HepG2 (cell line): Measurements from ENCODE around the gene ANKRD27. TPM values are rescaled to one million over a fixed set of nuclear protein-coding genes. Genes with fewer than 3 reads are reported as not detected.

Experiments used
- CCAR2 ChIP-seq: fragments of 200-400 bp; formaldehyde crosslinking; optimal IDR thresholded peaks from 2 replicates; pipeline ENCODE3; 2018; ENCODE audit warnings: low read depth, mild to moderate bottlenecking, low read length, moderate library complexity
- NFRKB ChIP-seq: fragments of 450-650 bp; IDR thresholded peaks from 2 replicates; pipeline ENCODE4 v1.6.1; 2017
- REL ChIP-seq: sonication (generic); formaldehyde crosslinking; conservative IDR thresholded peaks from 2 replicates; pipeline ENCODE4 v1.8.0; 2022; ENCODE audit warnings: mild to moderate bottlenecking, missing genetic modification reagents, moderate library complexity
- RFX1 ChIP-seq: fragments of 450-650 bp; IDR thresholded peaks from 2 replicates; pipeline ENCODE4 v1.6.1; 2017
- ZNF232 ChIP-seq: sonication (generic); formaldehyde crosslinking; IDR thresholded peaks from 2 replicates; pipeline ENCODE4 v1.4.0; 2020; ENCODE audit warnings: missing genetic modification reagents, borderline replicate concordance
- ZNF337 ChIP-seq: sonication (generic); formaldehyde crosslinking; IDR thresholded peaks from 2 replicates; pipeline ENCODE4 v1.5.1; 2020; ENCODE audit warnings: missing genetic modification reagents, low read depth, mild to moderate bottlenecking, borderline replicate concordance
- ZNF543 ChIP-seq: sonication (generic); formaldehyde crosslinking; IDR thresholded peaks from 2 replicates; pipeline ENCODE4 v1.4.0; 2020; ENCODE audit warnings: mild to moderate bottlenecking, missing genetic modification reagents
- polyA plus RNA-seq, 8 experiments: library from polyadenylated mRNA; depleted of rRNA in 3 of 8; stranded (reverse) in 7 of 8; unstranded in 1 of 8; fragments of >200 nt; fragmentation: Illumina TruSeq in 4 of 8; extraction: Trizol in 4 of 8; gene quantifications; 2 replicates each; pipeline versions ENCODE4 v1.2.1 to v1.2.3, GENCODE V29; 2011 to 2016; ENCODE audit warnings: low read depth in 4 of 8, missing spikeins in 1 of 8, mixed read lengths in 1 of 8; ENCODE audit not compliant: insufficient read depth in 1 of 8
- total RNA-seq, 5 experiments: library from RNA; depleted of rRNA; stranded (reverse); fragments of >200 nt; fragmentation: Illumina TruSeq; extraction: Trizol; gene quantifications; 2 replicates each; pipeline ENCODE4 v1.2.3, GENCODE V29; 2016; ENCODE audit warnings: low read depth in 1 of 5
- TF ChIP-seq, protein P1 (sequence below): IDR thresholded peaks from 2 replicates; pipeline ENCODE4 v1.6.1; 2016; ENCODE audit warnings: low read depth, missing genetic modification reagents, missing compliant biosample characterization
- TF ChIP-seq, protein P2 (sequence below): IDR thresholded peaks from 2 replicates; pipeline ENCODE4 v1.6.1; 2016; ENCODE audit warnings: mild to moderate bottlenecking
- TF ChIP-seq, protein P3 (sequence below), 2 experiments: sonication (generic) in 1 of 2; formaldehyde crosslinking in 1 of 2; IDR thresholded peaks; 2 replicates each; pipeline versions ENCODE4 v1.6.1 to v1.9.0; 2014 to 2022; ENCODE audit warnings: antibody characterized with exemption in 1 of 2, borderline replicate concordance in 1 of 2, inconsistent platforms in 1 of 2, low read depth in 1 of 2, missing genetic modification reagents in 1 of 2
- TF ChIP-seq, protein P4 (sequence below): sonication (generic); formaldehyde crosslinking; IDR thresholded peaks from 2 replicates; pipeline ENCODE4 v1.5.1; 2020; ENCODE audit warnings: missing genetic modification reagents, mild to moderate bottlenecking, borderline replicate concordance

ANKRD27 gene
- total and polyA plus RNA-seq, 2 of the 13 experiments (the other 11 are each of a cell fraction or from before 2014, with no cell fraction given) = 22.2 to 23.7 TPM

DNA sequence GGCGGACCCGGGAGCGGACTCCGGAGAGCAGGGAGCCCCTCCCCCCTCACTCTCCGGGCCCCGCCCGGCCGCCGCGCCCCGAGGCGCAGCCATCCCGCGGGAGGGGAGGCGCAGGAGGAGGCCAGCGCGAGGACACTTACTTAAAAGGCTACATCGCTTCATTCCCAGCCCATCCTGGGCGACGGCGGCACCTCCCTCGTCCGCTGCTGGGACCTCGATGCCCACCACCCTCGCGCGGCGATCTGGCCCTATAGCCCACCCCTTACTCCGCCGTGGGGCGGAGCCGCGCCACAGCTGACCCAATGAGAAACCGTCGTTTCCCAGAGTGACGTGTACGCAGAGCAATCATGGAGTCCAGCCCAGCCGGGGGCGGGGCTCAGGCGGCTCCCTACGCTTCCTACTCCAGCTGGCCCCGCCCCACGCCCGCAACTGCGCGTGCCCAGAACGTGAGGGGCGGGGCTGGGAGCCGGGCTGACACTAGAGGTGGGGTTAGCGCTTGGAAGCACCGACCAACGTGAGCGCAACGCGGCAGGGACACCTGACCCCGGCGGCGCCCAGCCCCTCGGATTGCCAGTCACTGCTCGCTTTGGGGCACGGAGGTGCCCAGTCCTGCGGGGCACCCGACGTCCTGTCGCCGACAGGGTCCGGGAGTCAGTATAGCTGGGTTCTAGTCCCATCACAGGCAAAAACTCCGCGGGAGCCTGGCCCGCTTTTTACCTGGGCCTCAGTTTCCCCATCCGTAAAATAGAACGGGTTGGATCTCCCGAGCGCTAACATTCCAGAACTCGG is at the start of gene ANKRD27 (continued):
- TF ChIP-seq, protein P1, sequence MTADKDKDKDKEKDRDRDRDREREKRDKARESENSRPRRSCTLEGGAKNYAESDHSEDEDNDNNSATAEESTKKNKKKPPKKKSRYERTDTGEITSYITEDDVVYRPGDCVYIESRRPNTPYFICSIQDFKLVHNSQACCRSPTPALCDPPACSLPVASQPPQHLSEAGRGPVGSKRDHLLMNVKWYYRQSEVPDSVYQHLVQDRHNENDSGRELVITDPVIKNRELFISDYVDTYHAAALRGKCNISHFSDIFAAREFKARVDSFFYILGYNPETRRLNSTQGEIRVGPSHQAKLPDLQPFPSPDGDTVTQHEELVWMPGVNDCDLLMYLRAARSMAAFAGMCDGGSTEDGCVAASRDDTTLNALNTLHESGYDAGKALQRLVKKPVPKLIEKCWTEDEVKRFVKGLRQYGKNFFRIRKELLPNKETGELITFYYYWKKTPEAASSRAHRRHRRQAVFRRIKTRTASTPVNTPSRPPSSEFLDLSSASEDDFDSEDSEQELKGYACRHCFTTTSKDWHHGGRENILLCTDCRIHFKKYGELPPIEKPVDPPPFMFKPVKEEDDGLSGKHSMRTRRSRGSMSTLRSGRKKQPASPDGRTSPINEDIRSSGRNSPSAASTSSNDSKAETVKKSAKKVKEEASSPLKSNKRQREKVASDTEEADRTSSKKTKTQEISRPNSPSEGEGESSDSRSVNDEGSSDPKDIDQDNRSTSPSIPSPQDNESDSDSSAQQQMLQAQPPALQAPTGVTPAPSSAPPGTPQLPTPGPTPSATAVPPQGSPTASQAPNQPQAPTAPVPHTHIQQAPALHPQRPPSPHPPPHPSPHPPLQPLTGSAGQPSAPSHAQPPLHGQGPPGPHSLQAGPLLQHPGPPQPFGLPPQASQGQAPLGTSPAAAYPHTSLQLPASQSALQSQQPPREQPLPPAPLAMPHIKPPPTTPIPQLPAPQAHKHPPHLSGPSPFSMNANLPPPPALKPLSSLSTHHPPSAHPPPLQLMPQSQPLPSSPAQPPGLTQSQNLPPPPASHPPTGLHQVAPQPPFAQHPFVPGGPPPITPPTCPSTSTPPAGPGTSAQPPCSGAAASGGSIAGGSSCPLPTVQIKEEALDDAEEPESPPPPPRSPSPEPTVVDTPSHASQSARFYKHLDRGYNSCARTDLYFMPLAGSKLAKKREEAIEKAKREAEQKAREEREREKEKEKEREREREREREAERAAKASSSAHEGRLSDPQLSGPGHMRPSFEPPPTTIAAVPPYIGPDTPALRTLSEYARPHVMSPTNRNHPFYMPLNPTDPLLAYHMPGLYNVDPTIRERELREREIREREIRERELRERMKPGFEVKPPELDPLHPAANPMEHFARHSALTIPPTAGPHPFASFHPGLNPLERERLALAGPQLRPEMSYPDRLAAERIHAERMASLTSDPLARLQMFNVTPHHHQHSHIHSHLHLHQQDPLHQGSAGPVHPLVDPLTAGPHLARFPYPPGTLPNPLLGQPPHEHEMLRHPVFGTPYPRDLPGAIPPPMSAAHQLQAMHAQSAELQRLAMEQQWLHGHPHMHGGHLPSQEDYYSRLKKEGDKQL = no peak
- TF ChIP-seq, protein P2, sequence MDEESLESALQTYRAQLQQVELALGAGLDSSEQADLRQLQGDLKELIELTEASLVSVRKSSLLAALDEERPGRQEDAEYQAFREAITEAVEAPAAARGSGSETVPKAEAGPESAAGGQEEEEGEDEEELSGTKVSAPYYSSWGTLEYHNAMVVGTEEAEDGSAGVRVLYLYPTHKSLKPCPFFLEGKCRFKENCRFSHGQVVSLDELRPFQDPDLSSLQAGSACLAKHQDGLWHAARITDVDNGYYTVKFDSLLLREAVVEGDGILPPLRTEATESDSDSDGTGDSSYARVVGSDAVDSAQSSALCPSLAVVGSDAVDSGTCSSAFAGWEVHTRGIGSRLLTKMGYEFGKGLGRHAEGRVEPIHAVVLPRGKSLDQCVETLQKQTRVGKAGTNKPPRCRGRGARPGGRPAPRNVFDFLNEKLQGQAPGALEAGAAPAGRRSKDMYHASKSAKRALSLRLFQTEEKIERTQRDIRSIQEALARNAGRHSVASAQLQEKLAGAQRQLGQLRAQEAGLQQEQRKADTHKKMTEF (CRISPR knock-in tag) = peak; percentile 27; the same call in 1 of the 2 replicates
- TF ChIP-seq RFX1 (no peak), REL (no peak), NFRKB (no peak), CCAR2 (no peak), ZNF232 (no peak), ZNF337 (CRISPR knock-in tag) (no peak), ZNF543 (0 out of 2 replicates have a peak, but pooled peaks have one; percentile 27)
- TF ChIP-seq, protein P3, sequence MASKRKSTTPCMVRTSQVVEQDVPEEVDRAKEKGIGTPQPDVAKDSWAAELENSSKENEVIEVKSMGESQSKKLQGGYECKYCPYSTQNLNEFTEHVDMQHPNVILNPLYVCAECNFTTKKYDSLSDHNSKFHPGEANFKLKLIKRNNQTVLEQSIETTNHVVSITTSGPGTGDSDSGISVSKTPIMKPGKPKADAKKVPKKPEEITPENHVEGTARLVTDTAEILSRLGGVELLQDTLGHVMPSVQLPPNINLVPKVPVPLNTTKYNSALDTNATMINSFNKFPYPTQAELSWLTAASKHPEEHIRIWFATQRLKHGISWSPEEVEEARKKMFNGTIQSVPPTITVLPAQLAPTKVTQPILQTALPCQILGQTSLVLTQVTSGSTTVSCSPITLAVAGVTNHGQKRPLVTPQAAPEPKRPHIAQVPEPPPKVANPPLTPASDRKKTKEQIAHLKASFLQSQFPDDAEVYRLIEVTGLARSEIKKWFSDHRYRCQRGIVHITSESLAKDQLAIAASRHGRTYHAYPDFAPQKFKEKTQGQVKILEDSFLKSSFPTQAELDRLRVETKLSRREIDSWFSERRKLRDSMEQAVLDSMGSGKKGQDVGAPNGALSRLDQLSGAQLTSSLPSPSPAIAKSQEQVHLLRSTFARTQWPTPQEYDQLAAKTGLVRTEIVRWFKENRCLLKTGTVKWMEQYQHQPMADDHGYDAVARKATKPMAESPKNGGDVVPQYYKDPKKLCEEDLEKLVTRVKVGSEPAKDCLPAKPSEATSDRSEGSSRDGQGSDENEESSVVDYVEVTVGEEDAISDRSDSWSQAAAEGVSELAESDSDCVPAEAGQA (IDR thresholded peaks at IDR 0.05; ENCODE audit: low read depth) = no peak
- TF ChIP-seq, protein P3 (CRISPR knock-in tag; IDR thresholded peaks at IDR 0.05; ENCODE audit: borderline replicate concordance) = no peak
- TF ChIP-seq, protein P4, sequence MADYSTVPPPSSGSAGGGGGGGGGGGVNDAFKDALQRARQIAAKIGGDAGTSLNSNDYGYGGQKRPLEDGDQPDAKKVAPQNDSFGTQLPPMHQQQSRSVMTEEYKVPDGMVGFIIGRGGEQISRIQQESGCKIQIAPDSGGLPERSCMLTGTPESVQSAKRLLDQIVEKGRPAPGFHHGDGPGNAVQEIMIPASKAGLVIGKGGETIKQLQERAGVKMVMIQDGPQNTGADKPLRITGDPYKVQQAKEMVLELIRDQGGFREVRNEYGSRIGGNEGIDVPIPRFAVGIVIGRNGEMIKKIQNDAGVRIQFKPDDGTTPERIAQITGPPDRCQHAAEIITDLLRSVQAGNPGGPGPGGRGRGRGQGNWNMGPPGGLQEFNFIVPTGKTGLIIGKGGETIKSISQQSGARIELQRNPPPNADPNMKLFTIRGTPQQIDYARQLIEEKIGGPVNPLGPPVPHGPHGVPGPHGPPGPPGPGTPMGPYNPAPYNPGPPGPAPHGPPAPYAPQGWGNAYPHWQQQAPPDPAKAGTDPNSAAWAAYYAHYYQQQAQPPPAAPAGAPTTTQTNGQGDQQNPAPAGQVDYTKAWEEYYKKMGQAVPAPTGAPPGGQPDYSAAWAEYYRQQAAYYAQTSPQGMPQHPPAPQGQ = no peak
